ENCODE measurements around the gene ERBB3.
A peak's percentile ranks its signal among the peaks of the same experiment; 100 is the strongest.

Gene ERBB3

GRCh38 chr12:56079723-56080555, at the start of gene ERBB3:
TSS of gene ERBB3 (plus strand) at chr12:56080165. CDS start at chr12:56080301, 136 bp downstream.
- H3K9me3 ChIP-seq (ENCODE audit: insufficient read depth, low read length): peaks cover 6% of the 10 kb centered on the region; the same call in 1 of the 2 replicates
- peaks cover 10% of the 10 kb centered on the region for H3K4me1 ChIP-seq (ENCODE audit: insufficient read depth, insufficient read length)
- H3K36me3 ChIP-seq (ENCODE audit: insufficient read depth, insufficient read length, low read length): peaks cover 2% of the 10 kb centered on the region
- peak within 1 kb of the TSS; percentile 91 for H3K4me3 ChIP-seq (ENCODE audit: insufficient read length, low read depth)
- TF ChIP-seq YY1 (IDR thresholded peaks at IDR 0.05; ENCODE audit: insufficient read depth, insufficient read length) (no peak), ZNF274 (IDR thresholded peaks at IDR 0.05; ENCODE audit: low read depth, low read length) (no peak), SUZ12 (IDR thresholded peaks at IDR 0.05; ENCODE audit: extremely low read depth, insufficient read depth, insufficient read length) (no peak)
- peak within 1 kb of the TSS; percentile 98 for H3K9ac ChIP-seq (ENCODE audit: insufficient read length, low read depth)
- no peaks in the 10 kb centered on the region for H3K27me3 ChIP-seq (ENCODE audit: insufficient read depth, insufficient read length)
- DNase-seq (ENCODE audit: low read depth, low spot score): peak; percentile 71

- peaks cover under 1% of the 10 kb centered on the region for H3K4me1 ChIP-seq (ENCODE audit: insufficient read depth, insufficient read length)
- no peaks in the 10 kb centered on the region for H3K9me3 ChIP-seq (ENCODE audit: insufficient read depth, low read length)
- no peak overlapping the region for H3K4me3 ChIP-seq (ENCODE audit: insufficient read length, low read depth)
- H3K9ac ChIP-seq (ENCODE audit: insufficient read length, low read depth): no peak overlapping the region
- H3K36me3 ChIP-seq (ENCODE audit: insufficient read depth, insufficient read length, low read length): peaks cover 51% of the 10 kb centered on the region
- DNase-seq (ENCODE audit: low read depth, low spot score): no peak
- TF ChIP-seq YY1 (IDR thresholded peaks at IDR 0.05; ENCODE audit: insufficient read depth, insufficient read length): no peak
- no peak for TF ChIP-seq SUZ12 (IDR thresholded peaks at IDR 0.05; ENCODE audit: extremely low read depth, insufficient read depth, insufficient read length)
- TF ChIP-seq ZNF274 (IDR thresholded peaks at IDR 0.05; ENCODE audit: low read depth, low read length): no peak
- no peaks in the 10 kb centered on the region for H3K27me3 ChIP-seq (ENCODE audit: insufficient read depth, insufficient read length)
Observed at GRCh38 chr12:56031987-56032386, 48.0 kb upstream of the ERBB3 start.

GRCh38 chr12:56034586-56035332, 45.2 kb upstream of the ERBB3 start:
- no peaks in the 10 kb centered on the region for H3K4me1 ChIP-seq (ENCODE audit: insufficient read depth, insufficient read length)
- no peak overlapping the region for H3K4me3 ChIP-seq (ENCODE audit: insufficient read length, low read depth)
- H3K36me3 ChIP-seq (ENCODE audit: insufficient read depth, insufficient read length, low read length): peaks cover 41% of the 10 kb centered on the region
- TF ChIP-seq SUZ12 (IDR thresholded peaks at IDR 0.05; ENCODE audit: extremely low read depth, insufficient read depth, insufficient read length): no peak
- TF ChIP-seq YY1 (IDR thresholded peaks at IDR 0.05; ENCODE audit: insufficient read depth, insufficient read length): no peak
- TF ChIP-seq ZNF274 (IDR thresholded peaks at IDR 0.05; ENCODE audit: low read depth, low read length): no peak
- DNase-seq (ENCODE audit: low read depth, low spot score): no peak
- H3K27me3 ChIP-seq (ENCODE audit: insufficient read depth, insufficient read length): no peaks in the 10 kb centered on the region
- no peak overlapping the region for H3K9ac ChIP-seq (ENCODE audit: insufficient read length, low read depth)
- no peaks in the 10 kb centered on the region for H3K9me3 ChIP-seq (ENCODE audit: insufficient read depth, low read length)

GRCh38 chr12:56037161-56037560, 42.8 kb upstream of the ERBB3 start:
- Histone ChIP-seq H3K27me3 (ENCODE audit: insufficient read depth, insufficient read length) (no peaks in the 10 kb centered on the region), H3K36me3 (ENCODE audit: insufficient read depth, insufficient read length, low read length) (peaks cover 33% of the 10 kb centered on the region), H3K9ac (ENCODE audit: insufficient read length, low read depth) (peak overlapping the region; percentile 17), H3K9me3 (ENCODE audit: insufficient read depth, low read length) (no peaks in the 10 kb centered on the region), H3K4me1 (ENCODE audit: insufficient read depth, insufficient read length) (no peaks in the 10 kb centered on the region), H3K4me3 (ENCODE audit: insufficient read length, low read depth) (no peak overlapping the region)
- DNase-seq (ENCODE audit: low read depth, low spot score): no peak
- no peak for TF ChIP-seq ZNF274 (IDR thresholded peaks at IDR 0.05; ENCODE audit: low read depth, low read length)
- TF ChIP-seq SUZ12 (IDR thresholded peaks at IDR 0.05; ENCODE audit: extremely low read depth, insufficient read depth, insufficient read length): no peak
- TF ChIP-seq YY1 (IDR thresholded peaks at IDR 0.05; ENCODE audit: insufficient read depth, insufficient read length): no peak

GRCh38 chr12:56038022-56038655, 41.8 kb upstream of the ERBB3 start:
- no peak overlapping the region for H3K4me3 ChIP-seq (ENCODE audit: insufficient read length, low read depth)
- no peaks in the 10 kb centered on the region for H3K27me3 ChIP-seq (ENCODE audit: insufficient read depth, insufficient read length)
- no peaks in the 10 kb centered on the region for H3K9me3 ChIP-seq (ENCODE audit: insufficient read depth, low read length)
- H3K4me1 ChIP-seq (ENCODE audit: insufficient read depth, insufficient read length): no peaks in the 10 kb centered on the region
- no peak for DNase-seq (ENCODE audit: low read depth, low spot score)
- no peak for TF ChIP-seq YY1 (IDR thresholded peaks at IDR 0.05; ENCODE audit: insufficient read depth, insufficient read length)
- peaks cover 33% of the 10 kb centered on the region for H3K36me3 ChIP-seq (ENCODE audit: insufficient read depth, insufficient read length, low read length)
- H3K9ac ChIP-seq (ENCODE audit: insufficient read length, low read depth): no peak overlapping the region

- Histone ChIP-seq H3K9me3 (ENCODE audit: insufficient read depth, low read length) (no peaks in the 10 kb centered on the region), H3K27me3 (ENCODE audit: insufficient read depth, insufficient read length) (no peaks in the 10 kb centered on the region), H3K4me3 (ENCODE audit: insufficient read length, low read depth) (no peak overlapping the region), H3K9ac (ENCODE audit: insufficient read length, low read depth) (no peak overlapping the region), H3K36me3 (ENCODE audit: insufficient read depth, insufficient read length, low read length) (peaks cover 39% of the 10 kb centered on the region), H3K4me1 (ENCODE audit: insufficient read depth, insufficient read length) (no peaks in the 10 kb centered on the region)
- TF ChIP-seq YY1 (IDR thresholded peaks at IDR 0.05; ENCODE audit: insufficient read depth, insufficient read length): no peak
- TF ChIP-seq SUZ12 (IDR thresholded peaks at IDR 0.05; ENCODE audit: extremely low read depth, insufficient read depth, insufficient read length): no peak
- no peak for TF ChIP-seq ZNF274 (IDR thresholded peaks at IDR 0.05; ENCODE audit: low read depth, low read length)
- DNase-seq (ENCODE audit: low read depth, low spot score): no peak
Observed at GRCh38 chr12:56040151-56040550, 39.8 kb upstream of the ERBB3 start.

All from NT2/D1 (cell line).